HG03469 (cell line): ENCODE measurements around the gene CDC42BPB.
"Not testable (repeated sequence)": the region's sequence is repeated elsewhere in the genome, so short reads cannot be mapped to it uniquely, and the experiment has no call there.

Source experiments
- ATAC-seq: cut with Tn5 transposase; IDR thresholded peaks from one replicate; pipeline ENCODE4 v1.9.1; 2021; ENCODE audit warnings: mild to moderate bottlenecking, moderate library complexity, moderate number of reproducible peaks; ENCODE audit not compliant: unreplicated experiment

Gene CDC42BPB

GRCh38 chr14:102931580-102932285, 125.6 kb downstream of the CDC42BPB start:
- ATAC-seq: no peak

DNA sequence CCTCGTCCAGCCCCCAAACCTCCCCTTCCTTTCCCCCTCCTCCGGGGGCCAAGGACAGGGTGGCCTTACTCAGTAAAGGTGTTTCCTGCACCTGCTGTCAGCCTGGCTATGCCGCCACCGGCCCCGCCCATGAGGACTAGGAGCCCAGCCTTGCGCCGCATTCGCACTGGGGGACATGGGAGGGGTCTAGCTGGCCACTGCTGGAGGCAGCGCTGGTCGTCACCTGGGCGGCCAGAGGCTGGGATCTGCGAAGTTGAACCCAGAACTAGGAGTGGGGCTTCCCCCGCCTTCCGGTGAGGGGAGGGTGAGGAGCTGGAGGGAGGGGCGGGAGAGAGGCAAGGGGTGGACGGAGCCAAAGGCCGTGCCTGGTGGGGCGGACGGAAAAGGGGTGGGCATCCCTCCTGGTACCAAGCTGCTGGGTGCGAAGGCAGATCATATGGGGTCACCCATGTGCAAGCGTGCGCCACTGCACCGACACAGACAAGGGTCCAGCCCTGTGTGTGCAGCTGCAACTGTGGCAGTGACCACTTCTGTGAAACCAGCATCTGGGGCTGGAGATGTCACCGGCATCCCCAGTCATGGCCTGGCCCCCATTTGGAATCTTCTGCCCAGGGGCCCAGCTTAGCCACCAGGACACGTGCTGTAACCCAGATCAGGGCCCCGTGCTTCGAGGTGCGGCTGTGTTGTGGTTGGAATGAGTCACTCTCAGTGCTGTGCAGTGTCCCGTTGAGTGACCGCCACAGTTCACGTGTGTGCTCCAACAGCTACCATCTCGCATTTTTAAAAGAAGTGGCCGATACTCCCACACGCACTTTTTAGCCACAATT, 126.4 kb downstream of the CDC42BPB start:
- no peak for ATAC-seq

GRCh38 chr14:102930138-102930752, 127.1 kb downstream of the CDC42BPB start:
- no peak for ATAC-seq

DNA sequence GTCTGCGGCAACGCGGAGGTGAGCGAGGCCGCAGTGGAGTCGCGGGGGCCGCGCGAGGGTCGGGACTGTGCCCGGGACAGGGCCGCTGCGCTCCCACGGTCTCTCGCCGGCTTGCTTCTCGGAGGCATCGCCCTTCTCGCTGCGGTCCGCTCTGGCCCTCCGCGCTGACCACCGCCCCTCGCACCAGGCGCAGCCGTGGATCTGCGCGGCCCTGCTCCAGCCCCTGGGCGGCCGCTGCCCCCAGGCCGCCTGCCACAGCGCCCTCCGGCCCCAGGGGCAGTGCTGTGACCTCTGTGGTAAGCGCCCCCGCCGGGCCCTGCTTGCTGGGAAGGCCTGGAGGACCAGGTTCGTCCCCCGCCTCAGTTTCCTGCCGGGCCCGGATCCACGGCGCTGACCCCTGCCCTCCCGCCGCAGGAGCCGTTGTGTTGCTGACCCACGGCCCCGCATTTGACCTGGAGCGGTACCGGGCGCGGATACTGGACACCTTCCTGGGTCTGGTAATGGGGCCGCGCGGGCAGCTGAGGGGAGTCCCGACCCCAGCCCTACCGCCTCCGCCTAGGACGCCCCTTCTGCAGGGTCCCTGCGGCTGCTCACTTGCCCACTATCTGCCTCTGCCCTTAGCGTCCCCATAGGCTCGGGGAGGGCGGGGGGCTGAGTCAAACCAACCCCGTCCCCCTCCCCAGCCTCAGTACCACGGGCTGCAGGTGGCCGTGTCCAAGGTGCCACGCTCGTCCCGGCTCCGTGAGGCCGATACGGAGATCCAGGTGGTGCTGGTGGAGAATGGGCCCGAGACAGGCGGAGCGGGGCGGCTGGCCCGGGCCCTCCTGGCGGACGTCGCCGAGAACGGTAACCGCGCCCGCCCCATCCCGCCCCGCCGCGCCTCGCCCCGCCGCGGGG, 127.9 kb downstream of the CDC42BPB start:
- no peak for ATAC-seq

DNA sequence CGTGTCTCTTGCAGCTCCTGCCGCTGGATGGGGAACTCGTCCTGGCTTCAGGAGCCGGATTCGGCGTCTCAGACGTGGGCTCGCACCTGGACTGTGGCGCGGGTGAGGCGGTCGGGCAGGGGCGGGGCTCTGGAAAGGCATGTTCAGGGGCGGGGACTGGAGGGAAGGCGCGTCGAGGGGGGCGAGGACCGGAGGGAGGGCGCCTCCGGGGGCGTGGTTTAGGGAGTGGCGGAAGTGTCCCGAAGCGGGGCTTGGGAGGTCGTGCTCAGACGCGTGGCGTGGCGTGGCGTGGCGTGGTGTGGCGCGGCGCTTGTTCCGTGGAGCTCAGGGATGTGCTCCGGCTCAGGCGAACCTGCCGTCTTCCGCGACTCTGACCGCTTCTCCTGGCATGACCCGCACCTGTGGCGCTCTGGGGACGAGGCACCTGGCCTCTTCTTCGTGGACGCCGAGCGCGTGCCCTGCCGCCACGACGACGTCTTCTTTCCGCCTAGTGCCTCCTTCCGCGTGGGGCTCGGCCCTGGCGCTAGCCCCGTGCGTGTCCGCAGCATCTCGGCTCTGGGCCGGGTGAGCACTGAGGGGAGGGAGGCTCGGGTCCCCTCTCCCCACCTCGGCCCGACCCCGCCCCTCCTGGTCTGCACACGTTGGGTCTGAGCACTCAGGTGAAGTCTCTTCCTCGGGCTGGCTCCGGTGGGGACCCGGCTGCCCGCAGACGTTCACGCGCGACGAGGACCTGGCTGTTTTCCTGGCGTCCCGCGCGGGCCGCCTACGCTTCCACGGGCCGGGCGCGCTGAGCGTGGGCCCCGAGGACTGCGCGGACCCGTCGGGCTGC, 128.7 kb downstream of the CDC42BPB start:
- ATAC-seq: no peak

- no peak for ATAC-seq
Measured at GRCh38 chr14:102927878-102928411, 129.4 kb downstream of the CDC42BPB start.

- ATAC-seq: no peak
Measured at GRCh38 chr14:102927346-102927877, 129.9 kb downstream of the CDC42BPB start.

- ATAC-seq: not testable (repeated sequence)
Measured at GRCh38 chr14:102926840-102927239, 130.5 kb downstream of the CDC42BPB start.

- no peak for ATAC-seq
Measured at GRCh38 chr14:102926104-102926503, 131.2 kb downstream of the CDC42BPB start.

DNA sequence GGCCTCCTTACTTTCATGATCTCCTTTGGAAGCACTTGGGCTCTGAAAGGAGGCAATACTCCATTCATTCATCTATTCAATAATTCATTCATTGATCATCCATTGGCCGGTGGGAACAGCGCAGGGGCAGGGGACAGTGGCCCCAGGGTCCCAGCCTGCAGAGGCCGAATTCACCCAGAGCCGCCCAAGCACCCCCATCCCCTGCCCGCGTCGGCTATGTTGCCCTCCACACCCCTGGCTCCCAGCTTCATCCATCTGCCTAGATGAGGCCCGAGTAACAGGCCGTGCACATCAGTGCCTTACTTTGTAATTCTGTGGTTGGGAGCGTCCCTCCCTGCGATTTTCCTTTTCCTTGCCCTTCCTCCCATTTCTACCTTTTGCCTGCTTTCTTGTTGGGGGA, 131.7 kb downstream of the CDC42BPB start:
- ATAC-seq: no peak

GRCh38 chr14:102924632-102925588, 132.4 kb downstream of the CDC42BPB start:
- ATAC-seq: no peak

GRCh38 chr14:102923925-102924486, 133.3 kb downstream of the CDC42BPB start:
- ATAC-seq: no peak

DNA sequence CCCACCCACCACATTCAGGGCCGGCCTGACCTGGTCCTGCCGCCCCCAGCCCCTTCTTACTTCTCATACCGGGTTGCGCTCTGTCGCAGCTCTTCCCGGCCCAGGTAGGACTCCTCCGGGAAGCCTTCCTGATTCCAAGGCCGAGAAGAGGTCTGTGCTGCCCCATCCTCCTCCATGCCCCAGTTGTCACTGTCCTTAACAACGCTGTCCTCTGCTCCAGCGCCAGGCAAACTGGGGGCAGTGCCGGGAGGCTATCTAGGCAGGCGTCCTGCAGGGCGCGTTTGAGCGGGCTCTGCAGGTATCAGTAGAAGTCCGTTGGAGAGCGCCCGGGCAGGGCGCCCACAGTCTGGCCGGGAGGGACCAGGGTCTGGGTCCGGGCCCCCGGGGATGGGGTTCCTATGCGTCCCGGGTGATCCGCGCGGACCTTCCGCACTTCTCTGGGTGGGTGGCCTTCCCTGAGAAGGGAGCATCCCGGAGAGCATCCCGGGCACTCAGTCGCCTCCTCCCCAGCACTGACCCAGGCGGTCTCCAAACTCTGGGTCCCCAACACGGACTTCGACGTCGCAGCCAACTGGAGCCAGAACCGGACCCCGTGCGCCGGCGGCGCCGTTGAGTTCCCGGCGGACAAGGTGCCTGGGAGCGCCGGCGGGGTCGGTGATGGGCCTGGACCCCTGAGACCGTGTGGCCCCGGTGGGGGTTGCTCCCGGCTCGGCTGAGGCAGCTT, 134.0 kb downstream of the CDC42BPB start:
- ATAC-seq: no peak

GRCh38 chr14:102922490-102923200, 134.7 kb downstream of the CDC42BPB start, which contains the start of gene AMN:
Gene AMN (plus strand): TSS chr14:102922663. CDS start chr14:102922689, 26 bp downstream.
- no peak for ATAC-seq

- no peak for ATAC-seq
Measured at GRCh38 chr14:102920998-102921304, 136.4 kb downstream of the CDC42BPB start.

GRCh38 chr14:102920273-102920997, 136.9 kb downstream of the CDC42BPB start:
- no peak for ATAC-seq
